ENCODE results near the gene STRC.

Gene STRC

GRCh38 chr15:43552986-43553385 lies 65.6 kb downstream of the STRC start:
- no peaks in the 10 kb centered on the region for H3K27me3 ChIP-seq (ENCODE audit: control insufficient read depth, insufficient read depth, low read length)
- H3K9ac ChIP-seq (ENCODE audit: low read length), result no peak overlapping the region
- no peaks in the 10 kb centered on the region for H3K36me3 ChIP-seq (ENCODE audit: control insufficient read depth, insufficient read depth, low read length)
- H3K4me1 ChIP-seq (ENCODE audit: control insufficient read depth, insufficient read depth, low read length), result no peaks in the 10 kb centered on the region
- no peaks in the 10 kb centered on the region for H3K9me3 ChIP-seq (ENCODE audit: control insufficient read depth, insufficient read depth, low read depth, low read length)
- H3K27ac ChIP-seq (ENCODE audit: low read depth, low read length), result no peak overlapping the region
- no peak overlapping the region for H3K4me3 ChIP-seq (ENCODE audit: low read depth, low read length)

- Histone ChIP-seq H3K9ac (ENCODE audit: low read length) (no peak overlapping the region), H3K27ac (ENCODE audit: low read depth, low read length) (no peak overlapping the region), H3K4me3 (ENCODE audit: low read depth, low read length) (no peak overlapping the region), H3K36me3 (ENCODE audit: control insufficient read depth, insufficient read depth, low read length) (no peaks in the 10 kb centered on the region), H3K9me3 (ENCODE audit: control insufficient read depth, insufficient read depth, low read depth, low read length) (no peaks in the 10 kb centered on the region), H3K27me3 (ENCODE audit: control insufficient read depth, insufficient read depth, low read length) (no peaks in the 10 kb centered on the region), H3K4me1 (ENCODE audit: control insufficient read depth, insufficient read depth, low read length) (no peaks in the 10 kb centered on the region)
These were observed 66.3 kb downstream of the STRC start for GRCh38 chr15:43552256-43552655.

- Histone ChIP-seq H3K36me3 (ENCODE audit: control insufficient read depth, insufficient read depth, low read length) (no peaks in the 10 kb centered on the region), H3K4me3 (ENCODE audit: low read depth, low read length) (no peak overlapping the region), H3K9ac (ENCODE audit: low read length) (no peak overlapping the region), H3K27ac (ENCODE audit: low read depth, low read length) (no peak overlapping the region), H3K9me3 (ENCODE audit: control insufficient read depth, insufficient read depth, low read depth, low read length) (no peaks in the 10 kb centered on the region), H3K4me1 (ENCODE audit: control insufficient read depth, insufficient read depth, low read length) (no peaks in the 10 kb centered on the region), H3K27me3 (ENCODE audit: control insufficient read depth, insufficient read depth, low read length) (no peaks in the 10 kb centered on the region)
These were observed 67.9 kb downstream of the STRC start for GRCh38 chr15:43550527-43551363.
